ENCODE data around the gene GPA33. TPM values are rescaled to one million over a fixed set of nuclear protein-coding genes. Genes with fewer than 3 reads are reported as not detected.

The GPA33 gene
- total and polyA plus RNA-seq, 10 of the 15 experiments (the other 5 are each of a cell fraction or from before 2014, with no cell fraction given) = 0.09 to 0.27 (median 0.21) TPM; not detected in 1

- no peak for TF ChIP-seq ATF7 (IDR thresholded peaks at IDR 0.05; ENCODE audit: low read depth)
- TF ChIP-seq YBX1 (IDR thresholded peaks at IDR 0.05) = no peak
- TF ChIP-seq ZNF687 (IDR thresholded peaks at IDR 0.05) = no peak
- no peak for TF ChIP-seq SRF (IDR thresholded peaks at IDR 0.05; ENCODE audit: low read depth in 2 of 2, low read length in 2 of 2)
- TF ChIP-seq IRF5 (IDR thresholded peaks at IDR 0.05; ENCODE audit: borderline replicate concordance) = no peak
- no peak for TF ChIP-seq MYB (IDR thresholded peaks at IDR 0.05; ENCODE audit: borderline replicate concordance, low read depth, low read length)
- no peak for TF ChIP-seq SMAD1 (IDR thresholded peaks at IDR 0.05; ENCODE audit: low read depth, partially characterized antibody)
- no peak for TF ChIP-seq ZBTB4 (CRISPR knock-in tag; IDR thresholded peaks at IDR 0.05)
- TF ChIP-seq SMARCA5 (IDR thresholded peaks at IDR 0.05) = no peak
- peak; percentile 95 for TF ChIP-seq SMC3 (IDR thresholded peaks at IDR 0.05; ENCODE audit: borderline replicate concordance, low read length)
- TF ChIP-seq KDM1A (IDR thresholded peaks at IDR 0.05; ENCODE audit: borderline replicate concordance) = no peak
- TF ChIP-seq TAF1 (IDR thresholded peaks at IDR 0.05; ENCODE audit: borderline replicate concordance, low read depth, low read length) = no peak
- TF ChIP-seq NKRF (conservative IDR thresholded peaks at IDR 0.05) = no peak
- no peak for TF ChIP-seq HCFC1 (IDR thresholded peaks at IDR 0.05; ENCODE audit: low read length)
- no peak for TF ChIP-seq HDGF (IDR thresholded peaks at IDR 0.05)
- no peak for TF ChIP-seq NFXL1 (IDR thresholded peaks at IDR 0.05; ENCODE audit: borderline replicate concordance)
- no peak for TF ChIP-seq E4F1 (IDR thresholded peaks at IDR 0.05; ENCODE audit: borderline replicate concordance, partially characterized antibody)
These were observed 30.9 kb downstream of the GPA33 start (continued) for GRCh38 chr1:167059045-167059808.
